PC-3 (cell line): Measurements from ENCODE around the gene LDLRAP1. TPM values are rescaled to one million over a fixed set of nuclear protein-coding genes. Genes with fewer than 3 reads are reported as not detected.

Experiments
- ATAC-seq: fragments of 200-7000 bp; cut with Tn5 transposase; 2 replicates; pipeline ENCODE4 v1.9.1; 2020; ENCODE audit warnings: mild to moderate bottlenecking, moderate library complexity
- BruUV-seq: library from RNA; stranded (reverse); fragments of 400-500 nt; replicated peaks from 2 replicates; lab custom pipeline; 2021; lab: Mats Ljungman, UMichigan
- CTCF ChIA-PET: fragments of 300-600 bp; sonication (Branson Sonifier 250); formaldehyde crosslinking; loops from one replicate; lab custom pipeline; 2022; ENCODE audit warnings: antibody characterized with exemption; lab: Charles Lee
- POLR2A ChIA-PET: fragments of 300-600 bp; sonication (Branson Sonifier 250); formaldehyde crosslinking; loops from one replicate; lab custom pipeline; 2022; ENCODE audit warnings: antibody characterized with exemption; ENCODE audit not compliant: unreplicated experiment; lab: Charles Lee
- DNase-seq: peaks from one replicate; pipeline ENCODE4 v3.0.0-alpha.2; 2015
- H2AFZ ChIP-seq: fragments of 300-600 bp; sonication (generic); 2 replicates; pipeline ENCODE4 v1.6.0; 2016; ENCODE audit warnings: antibody characterized with exemption, low read length
- H3F3A ChIP-seq: fragments of 300-600 bp; sonication (generic); one replicate; pipeline ENCODE4 v1.6.0; 2017; ENCODE audit warnings: antibody characterized with exemption, low read length, control low read depth, mild to moderate bottlenecking; ENCODE audit not compliant: unreplicated experiment
- H3K27ac ChIP-seq: fragments of 300-600 bp; sonication (generic); 2 replicates; pipeline ENCODE4 v1.5.1; 2016; ENCODE audit warnings: mild to moderate bottlenecking, low read length
- H3K27me3 ChIP-seq: fragments of 300-600 bp; sonication (generic); 2 replicates; pipeline ENCODE4 v1.6.1; 2016; ENCODE audit warnings: low read length, mixed read lengths
- H3K36me3 ChIP-seq: fragments of 300-600 bp; sonication (generic); 2 replicates; pipeline ENCODE4 v1.6.1; 2016; ENCODE audit warnings: low read depth, mixed run types, low read length, mixed read lengths
- H3K4me1 ChIP-seq: fragments of 300-600 bp; sonication (generic); 2 replicates; pipeline ENCODE4 v1.5.1; 2016; ENCODE audit warnings: low read length; ENCODE audit not compliant: insufficient read depth
- H3K4me2 ChIP-seq: fragments of 300-600 bp; sonication (generic); 2 replicates; pipeline ENCODE4 v1.6.0; 2016; ENCODE audit warnings: low read length
- H3K4me3 ChIP-seq: fragments of 300-600 bp; sonication (generic); 2 replicates; pipeline ENCODE4 v1.5.1; 2016; ENCODE audit warnings: mild to moderate bottlenecking, low read length, mixed read lengths
- H3K79me2 ChIP-seq: fragments of 300-600 bp; sonication (generic); 2 replicates; pipeline ENCODE4 v1.6.1; 2017; ENCODE audit warnings: low read length, mixed read lengths
- H3K9ac ChIP-seq: fragments of 300-600 bp; sonication (generic); 2 replicates; pipeline ENCODE4 v1.6.0; 2016; ENCODE audit warnings: mild to moderate bottlenecking, low read length
- H3K9me2 ChIP-seq: fragments of 300-600 bp; sonication (generic); replicated peaks from 2 replicates; pipeline ENCODE4 v1.6.1; 2016; ENCODE audit warnings: mixed run types, low read length, mixed read lengths
- H3K9me3 ChIP-seq: fragments of 300-600 bp; sonication (generic); 2 replicates; pipeline ENCODE4 v1.6.1; 2016; ENCODE audit warnings: low read length, mixed read lengths
- H4K20me1 ChIP-seq: fragments of 300-600 bp; sonication (generic); 2 replicates; pipeline ENCODE4 v1.6.1; 2016; ENCODE audit warnings: low read length, mixed read lengths
- CTCF ChIP-seq: fragments of 300-600 bp; sonication (generic); conservative IDR thresholded peaks from 2 replicates; pipeline ENCODE4 v1.5.1; 2017; ENCODE audit warnings: antibody characterized with exemption, low read depth, mild to moderate bottlenecking, low read length
- EZH2 ChIP-seq: fragments of 300-600 bp; sonication (generic); IDR thresholded peaks from one replicate; pipeline ENCODE4 v1.6.1; 2017; ENCODE audit warnings: antibody characterized with exemption, mild to moderate bottlenecking, low read length; ENCODE audit not compliant: unreplicated experiment
- EZH2phosphoT487 ChIP-seq: fragments of 300-600 bp; sonication (generic); IDR thresholded peaks from 2 replicates; pipeline ENCODE4 v1.6.1; 2018; ENCODE audit warnings: mild to moderate bottlenecking, antibody characterized with exemption, low read length, borderline replicate concordance
- intact Hi-C: fragments of 100-400 bp; cut with micrococcal nuclease; formaldehyde crosslinking; loops from 2 replicates; pipeline ENCODE4 v1.9.0; 2023
- total RNA-seq: library from RNA; depleted of rRNA; stranded (reverse); fragments of >200 nt; gene quantifications from 2 replicates; pipeline ENCODE4 v1.2.3, GENCODE V29; 2014

Gene LDLRAP1
- total RNA-seq, 1 experiment from 2014 or later = 26.5 TPM

DNA sequence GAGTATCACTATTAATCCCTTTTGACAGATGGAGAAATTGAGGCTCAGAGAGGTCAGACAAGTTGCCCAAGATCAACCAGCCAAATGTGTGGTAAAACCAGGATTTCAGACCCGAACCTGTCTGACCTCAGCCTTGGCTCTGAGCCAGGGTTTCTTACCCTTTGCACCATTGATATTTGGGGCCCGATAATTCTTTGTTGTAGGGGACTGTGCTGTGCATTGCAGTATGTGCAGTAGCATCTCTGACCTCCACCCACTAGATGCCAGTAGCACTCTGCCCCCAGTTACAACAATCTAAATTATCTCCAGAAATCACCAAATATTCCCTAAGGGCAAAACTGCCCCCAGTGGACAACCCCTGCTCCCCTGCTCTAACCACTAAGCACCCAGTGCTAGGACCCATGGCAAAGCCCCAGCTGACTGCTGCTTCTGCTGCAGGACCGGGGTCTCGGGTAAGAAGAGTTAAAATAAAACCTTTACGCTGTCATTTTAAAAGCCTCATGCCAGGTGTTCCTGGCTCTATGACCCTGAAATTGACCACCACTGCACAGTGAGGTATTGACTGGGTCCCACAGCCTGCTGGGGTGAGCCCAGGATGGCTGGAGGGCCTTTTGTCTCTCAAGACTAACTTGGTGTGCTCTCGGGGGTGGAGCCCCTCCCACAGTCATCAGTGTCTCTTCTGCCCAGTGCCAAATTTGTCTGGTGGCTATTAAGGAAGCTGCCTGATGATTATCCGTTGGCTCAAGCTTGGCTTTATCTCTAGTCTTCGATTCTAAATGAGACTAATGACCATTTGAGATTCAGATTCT lies 67.6 kb downstream of the LDLRAP1 start:
- no peak overlapping the region for H2AFZ ChIP-seq
- peak; percentile 59 for TF ChIP-seq CTCF
- TF ChIP-seq EZH2 = no peak
- H3K4me1 ChIP-seq = peaks cover 19% of the 10 kb centered on the region
- no peaks in the 10 kb centered on the region for H3K9me2 ChIP-seq
- intact Hi-C loops = loop anchor here (1.0 kb wide), 1 partner anchor 185 kb away; no protein-coding TSS in a partner anchor
- no peak overlapping the region for H3K9ac ChIP-seq
- no peaks in the 10 kb centered on the region for H4K20me1 ChIP-seq
- no peak overlapping the region for H3K4me3 ChIP-seq
- H3K9me3 ChIP-seq = no peaks in the 10 kb centered on the region
- H3K4me2 ChIP-seq = no peak overlapping the region
- DNase-seq (peak; percentile 41), ATAC-seq (peak; percentile 42)
- no peaks in the 10 kb centered on the region for H3K79me2 ChIP-seq
- no TSS peak for BruUV-seq
- H3K36me3 ChIP-seq = no peaks in the 10 kb centered on the region
- CTCF ChIA-PET = interaction anchor here (0.6 kb wide), 1 partner anchor 579 kb away, joined by 3 read pairs; no protein-coding TSS in a partner anchor
- H3K27ac ChIP-seq = no peak overlapping the region
- POLR2A ChIA-PET = interaction anchor here (0.6 kb wide), 1 partner anchor 147 kb away, joined by 4 read pairs; no protein-coding TSS in a partner anchor
- H3F3A ChIP-seq = no peaks in the 10 kb centered on the region
- H3K27me3 ChIP-seq = peaks cover 3% of the 10 kb centered on the region; the same call in 1 of the 2 replicates

DNA sequence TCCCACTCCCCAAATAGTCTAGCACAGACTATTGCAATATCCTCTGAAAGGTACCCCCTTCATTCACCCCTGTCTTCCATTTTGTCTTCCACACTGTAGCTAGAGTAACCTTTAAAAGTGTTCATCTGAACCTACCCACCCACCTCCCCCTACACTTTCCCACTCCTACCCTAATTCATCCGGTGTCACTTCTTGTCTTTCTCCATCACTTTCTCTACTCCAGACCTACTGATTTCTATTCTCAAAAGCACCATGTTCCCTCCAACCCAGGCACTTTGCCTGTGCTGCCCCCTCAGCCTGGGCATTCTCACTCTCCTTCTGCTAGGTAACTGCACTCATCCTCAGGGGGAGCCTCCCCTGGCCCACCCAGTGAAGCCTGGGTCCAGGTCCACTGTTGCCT lies 68.4 kb downstream of the LDLRAP1 start:
- BruUV-seq = no TSS peak
- CTCF ChIA-PET = no interaction called here

More for the DNA sequence above, 68.4 kb downstream of the LDLRAP1 start:
- Histone ChIP-seq H3K4me1 (peaks cover 20% of the 10 kb centered on the region), H2AFZ (no peak overlapping the region), H3K4me3 (no peak overlapping the region), H3K36me3 (no peaks in the 10 kb centered on the region), H3K4me2 (no peak overlapping the region), H3K79me2 (no peaks in the 10 kb centered on the region), H4K20me1 (no peaks in the 10 kb centered on the region), H3F3A (no peaks in the 10 kb centered on the region), H3K27ac (no peak overlapping the region), H3K27me3 (peaks cover 3% of the 10 kb centered on the region; the same call in 1 of the 2 replicates), H3K9me3 (no peaks in the 10 kb centered on the region), H3K9ac (no peak overlapping the region), H3K9me2 (no peaks in the 10 kb centered on the region)
- no peak for DNase-seq
- TF ChIP-seq EZH2 (no peak), CTCF (no peak), EZH2phosphoT487 (no peak)
- intact Hi-C loops = loop anchor here (1.0 kb wide), 1 partner anchor 184 kb away; no protein-coding TSS in a partner anchor
- POLR2A ChIA-PET = no interaction called here
- ATAC-seq = no peak
